PC-3 (cell line): ENCODE measurements around the gene KRT33B.

Experiments
- EZH2 ChIP-seq: fragments of 300-600 bp; sonication (generic); IDR thresholded peaks from one replicate; pipeline ENCODE4 v1.6.1; 2017; ENCODE audit warnings: antibody characterized with exemption, mild to moderate bottlenecking, low read length; ENCODE audit not compliant: unreplicated experiment
- TF ChIP-seq, protein P1 (sequence below): fragments of 300-600 bp; sonication (generic); conservative IDR thresholded peaks from 2 replicates; pipeline ENCODE4 v1.5.1; 2017; ENCODE audit warnings: antibody characterized with exemption, low read depth, mild to moderate bottlenecking, low read length

DNA sequence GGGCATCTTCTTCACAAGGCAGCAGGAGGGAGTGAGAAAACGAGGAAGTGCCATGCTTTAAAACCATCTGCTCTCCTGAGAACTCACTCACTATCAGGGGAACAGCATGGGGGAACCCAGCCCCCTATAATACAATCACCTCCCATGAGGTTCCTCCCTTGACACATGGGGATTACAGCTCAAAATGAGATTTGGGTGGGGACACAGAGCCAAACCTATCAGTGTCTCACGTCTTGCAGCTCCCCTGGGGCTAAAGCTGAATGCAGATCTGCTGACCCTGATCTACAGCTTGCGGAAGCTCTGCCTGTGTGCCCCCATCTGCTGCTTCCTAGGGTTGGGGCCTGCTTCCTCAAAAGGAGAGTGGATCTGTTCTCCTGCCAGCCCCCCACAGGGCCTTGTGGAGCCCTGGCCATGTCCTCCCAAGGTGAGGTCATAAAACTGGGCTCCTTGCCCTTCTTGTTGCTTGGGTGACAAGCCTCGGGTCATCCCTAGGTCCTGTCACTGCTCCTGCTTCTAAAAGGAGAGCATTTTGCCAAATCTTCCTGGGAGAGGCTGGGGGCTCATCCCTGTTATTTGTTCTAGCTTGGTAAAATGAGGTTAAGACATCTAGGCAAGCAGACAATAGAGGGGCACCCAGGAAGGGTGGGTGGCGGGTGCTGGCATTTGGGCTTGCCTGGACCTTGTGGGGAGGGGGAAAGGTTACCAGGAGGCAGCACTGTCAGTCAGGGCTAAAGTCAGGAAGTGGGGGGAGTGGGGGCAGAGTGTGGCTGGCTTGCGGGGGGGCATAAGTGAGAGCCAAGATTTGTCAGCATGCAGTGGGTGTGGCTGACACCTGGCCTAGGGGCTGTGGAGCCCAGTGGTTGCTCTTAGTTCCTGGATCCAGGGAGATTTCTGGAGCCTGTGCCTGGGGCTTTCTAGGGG is 35.0 kb downstream of the KRT33B start:
- TF ChIP-seq, protein P1, sequence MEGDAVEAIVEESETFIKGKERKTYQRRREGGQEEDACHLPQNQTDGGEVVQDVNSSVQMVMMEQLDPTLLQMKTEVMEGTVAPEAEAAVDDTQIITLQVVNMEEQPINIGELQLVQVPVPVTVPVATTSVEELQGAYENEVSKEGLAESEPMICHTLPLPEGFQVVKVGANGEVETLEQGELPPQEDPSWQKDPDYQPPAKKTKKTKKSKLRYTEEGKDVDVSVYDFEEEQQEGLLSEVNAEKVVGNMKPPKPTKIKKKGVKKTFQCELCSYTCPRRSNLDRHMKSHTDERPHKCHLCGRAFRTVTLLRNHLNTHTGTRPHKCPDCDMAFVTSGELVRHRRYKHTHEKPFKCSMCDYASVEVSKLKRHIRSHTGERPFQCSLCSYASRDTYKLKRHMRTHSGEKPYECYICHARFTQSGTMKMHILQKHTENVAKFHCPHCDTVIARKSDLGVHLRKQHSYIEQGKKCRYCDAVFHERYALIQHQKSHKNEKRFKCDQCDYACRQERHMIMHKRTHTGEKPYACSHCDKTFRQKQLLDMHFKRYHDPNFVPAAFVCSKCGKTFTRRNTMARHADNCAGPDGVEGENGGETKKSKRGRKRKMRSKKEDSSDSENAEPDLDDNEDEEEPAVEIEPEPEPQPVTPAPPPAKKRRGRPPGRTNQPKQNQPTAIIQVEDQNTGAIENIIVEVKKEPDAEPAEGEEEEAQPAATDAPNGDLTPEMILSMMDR: no peak
- no peak for TF ChIP-seq EZH2
